ENCODE results near the gene GSN.
A peak's percentile ranks its signal among the peaks of the same experiment; 100 is the strongest.

Gene GSN

DNA sequence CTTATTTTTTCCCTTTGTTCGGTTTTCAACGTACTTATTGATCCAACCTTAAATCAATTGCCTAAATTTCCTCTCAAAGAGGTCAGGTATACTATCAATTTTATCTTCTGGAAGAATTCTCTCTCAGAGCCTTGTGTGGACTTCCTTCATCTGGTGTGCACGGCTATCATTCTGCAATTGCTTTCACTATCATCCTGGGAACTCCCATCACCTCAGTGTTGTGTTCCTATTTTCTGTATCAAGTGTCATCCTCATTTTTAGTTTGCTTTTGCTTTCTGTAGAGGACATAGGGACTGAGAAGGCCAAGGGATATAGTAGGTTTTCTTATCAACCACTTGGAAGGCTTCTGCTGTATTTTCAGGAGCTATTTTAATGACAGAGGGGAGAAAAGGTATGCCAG is 90.8 kb downstream of the GSN start:
- peak; percentile 75 for DNase-seq

GRCh38 chr9:121359351-121360294 is 91.7 kb downstream of the GSN start:
- peak; percentile 68 for DNase-seq

DNA sequence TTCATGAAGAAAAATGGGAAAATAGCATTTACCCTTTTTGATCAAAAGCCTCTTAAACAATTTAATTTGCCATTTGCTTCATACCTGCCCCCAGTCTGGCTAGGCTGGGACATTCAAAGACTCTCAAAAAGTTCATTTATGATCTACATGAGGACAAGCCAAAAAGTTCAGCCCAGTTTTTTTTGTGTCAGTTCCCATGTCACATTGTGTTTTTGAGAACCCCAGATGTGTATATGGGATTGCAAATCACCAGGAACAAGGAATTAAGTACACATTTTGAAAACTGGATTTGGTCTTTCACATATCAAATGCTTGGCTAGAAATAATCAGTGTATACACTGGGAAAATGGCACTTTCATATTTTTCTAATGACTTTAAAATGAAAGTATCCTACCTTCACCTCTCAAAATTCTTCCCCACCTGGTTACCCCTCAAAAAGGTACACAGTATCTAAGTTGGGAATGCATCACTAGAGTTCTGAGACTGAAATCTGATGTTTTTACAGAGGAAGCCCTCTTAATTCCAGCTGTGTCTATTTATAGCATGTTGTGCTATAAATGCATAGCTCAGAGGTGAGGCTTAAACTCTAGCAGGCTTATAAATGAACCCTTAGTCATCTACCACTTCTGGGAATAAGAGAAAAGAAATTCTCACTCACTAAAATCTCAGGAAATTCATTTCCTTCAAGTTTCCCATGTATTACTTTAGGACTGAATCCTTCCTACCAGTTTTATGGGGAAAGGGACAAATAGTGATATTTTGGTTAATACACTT is 92.8 kb downstream of the GSN start:
- peak; percentile 24 for DNase-seq

GRCh38 chr9:121362813-121363621 is 95.1 kb downstream of the GSN start:
- peak; percentile 19 for DNase-seq

GRCh38 chr9:121363622-121363961 is 95.6 kb downstream of the GSN start:
- no peak for DNase-seq

GRCh38 chr9:121364077-121364476 is 96.1 kb downstream of the GSN start:
- DNase-seq, result no peak

DNA sequence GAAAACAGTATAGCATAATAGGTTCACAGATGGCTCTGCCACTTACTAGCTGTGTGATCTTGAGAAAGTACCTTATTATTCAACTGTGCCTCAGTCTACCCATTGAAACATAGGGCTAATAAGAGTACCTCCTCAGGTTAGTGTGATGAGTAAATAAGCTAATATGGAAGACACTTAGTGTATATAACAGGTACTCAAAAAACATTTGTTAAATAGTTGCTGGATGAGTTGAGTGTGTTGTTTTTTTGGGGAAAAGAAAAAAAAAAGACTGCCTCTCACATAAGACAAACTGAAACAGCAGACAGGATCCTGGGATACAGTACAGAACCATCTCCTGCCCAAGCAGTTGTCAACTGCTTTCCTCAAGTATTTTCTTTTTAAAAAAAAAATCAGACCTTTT is 96.9 kb downstream of the GSN start:
- DNase-seq, result no peak

- DNase-seq, result peak; percentile 40
Observed at GRCh38 chr9:121365564-121365963, 97.6 kb downstream of the GSN start.

GRCh38 chr9:121366611-121367192 is 98.7 kb downstream of the GSN start:
- no peak for DNase-seq

- peak; percentile 22 for DNase-seq
Observed at GRCh38 chr9:121367306-121368137, 99.6 kb downstream of the GSN start.

GRCh38 chr9:121368138-121368522 is 100.2 kb downstream of the GSN start:
- no peak for DNase-seq

DNA sequence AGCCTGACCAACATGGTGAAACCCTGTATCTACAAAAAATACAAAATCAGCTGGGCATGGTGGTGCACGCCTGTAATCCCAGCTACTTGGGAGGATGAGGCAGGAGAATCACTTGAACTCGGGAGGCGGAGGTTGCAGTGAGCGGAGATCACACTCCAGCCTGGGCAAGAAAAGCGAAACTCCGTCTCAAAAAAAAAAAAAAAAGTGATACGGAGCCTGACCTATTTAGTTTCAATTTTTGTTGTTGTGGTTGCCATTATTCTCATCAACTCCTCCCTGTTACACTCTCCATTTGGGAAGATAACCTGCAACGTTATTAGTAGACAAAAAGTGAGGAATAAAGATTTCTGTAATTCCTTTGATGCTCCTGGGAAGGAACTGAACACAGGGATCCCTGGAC is 100.8 kb downstream of the GSN start:
- peak; percentile 59 for DNase-seq

GRCh38 chr9:121369595-121370265 is 101.8 kb downstream of the GSN start, which contains the start of gene STOM:
TSS of gene STOM (minus strand) at chr9:121370250. CDS start at chr9:121370187, 63 bp downstream.
- peak; percentile 94 for DNase-seq

- peak; percentile 24 for DNase-seq
Observed at GRCh38 chr9:121371495-121372061, 103.6 kb downstream of the GSN start.

DNA sequence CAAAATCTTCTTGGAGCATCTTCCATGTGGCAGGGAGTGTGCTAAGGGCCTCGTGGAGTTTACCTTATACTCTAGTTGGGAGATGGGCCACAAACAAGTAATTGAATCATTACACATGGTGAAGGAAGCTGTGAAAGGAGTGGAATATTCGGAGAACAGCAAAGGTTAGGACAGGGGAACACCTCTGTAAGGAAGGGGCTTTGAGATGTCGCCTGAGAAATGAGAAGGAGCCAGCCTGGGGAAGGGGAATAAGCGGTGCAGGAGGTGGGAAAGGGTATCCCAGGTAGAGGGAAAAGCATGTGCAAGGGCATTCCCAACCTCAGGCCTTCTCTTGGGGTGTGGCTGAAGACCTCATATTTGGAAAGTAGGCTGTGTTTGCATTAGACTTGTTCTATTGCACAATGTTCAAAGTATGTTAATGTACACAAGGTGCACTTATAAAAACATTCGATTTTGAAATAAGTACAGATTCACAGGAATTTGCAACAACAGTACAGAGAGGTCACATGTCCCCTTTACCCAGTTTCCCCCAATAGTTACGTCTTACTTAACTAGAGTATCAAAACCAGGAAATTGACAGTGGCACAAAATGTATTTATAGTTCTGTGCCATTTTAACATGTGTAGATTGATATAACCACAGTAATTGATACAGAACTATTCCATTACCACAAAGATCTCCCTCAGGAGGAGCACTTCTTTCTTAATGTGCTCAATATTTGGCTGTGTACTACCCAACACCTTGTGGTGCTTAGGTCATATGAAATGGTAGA is 104.5 kb downstream of the GSN start:
- peak; percentile 43 for DNase-seq

DNA sequence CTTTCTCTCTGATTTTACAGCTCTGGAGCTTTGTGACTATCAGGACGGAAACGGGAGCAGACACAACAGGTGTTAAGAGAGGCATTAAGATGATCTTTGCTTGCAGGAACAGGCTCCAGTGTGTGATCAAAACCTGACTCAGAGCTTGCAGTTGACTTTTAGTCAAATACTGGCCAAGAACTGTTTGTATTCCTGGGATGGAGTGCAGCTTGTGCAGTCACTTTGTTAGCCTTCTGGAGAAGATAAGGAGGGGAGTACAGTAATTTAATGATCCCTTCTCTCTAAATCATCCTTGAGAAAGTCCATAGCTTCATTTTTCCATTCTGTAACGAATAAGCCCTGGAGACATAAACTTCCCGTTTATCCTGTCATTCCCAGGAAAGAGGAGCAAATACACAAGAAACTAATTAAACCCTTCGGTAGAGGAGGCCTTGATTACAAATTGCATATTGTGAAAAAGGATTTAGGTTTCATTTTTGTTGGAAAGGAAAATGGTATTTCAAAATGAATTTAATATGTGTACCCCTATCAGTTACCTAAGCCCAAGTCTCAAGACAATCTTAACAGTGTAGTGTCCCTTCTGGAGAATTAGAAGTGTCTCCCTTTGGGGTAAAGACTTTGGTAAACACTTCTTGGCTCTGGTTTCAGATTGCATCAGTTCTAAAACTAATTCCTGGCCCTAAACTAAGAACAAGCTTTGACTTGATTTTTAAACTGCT is 105.2 kb downstream of the GSN start:
- peak; percentile 43 for DNase-seq

GRCh38 chr9:121376214-121376830 is 108.4 kb downstream of the GSN start:
- DNase-seq, result peak; percentile 54

- no peak for DNase-seq
Observed at GRCh38 chr9:121380846-121381245, 112.9 kb downstream of the GSN start.
